IMR-90 (cell line): ENCODE measurements around the gene EHMT1. TPM values are rescaled to one million over a fixed set of nuclear protein-coding genes. Genes with fewer than 3 reads are reported as not detected.

ENCODE experiments used
- ATAC-seq: fragments of 200-7000 bp; cut with Tn5 transposase; 2 replicates; pipeline ENCODE4 v1.9.1; 2020; ENCODE audit warnings: low read depth, mild to moderate bottlenecking, moderate library complexity
- BruUV-seq: library from RNA; stranded (reverse); fragments of 400-500 nt; replicated peaks from 2 replicates; lab custom pipeline; 2021; lab: Mats Ljungman, UMichigan
- CTCF ChIA-PET: fragments of 300-600 bp; formaldehyde crosslinking; extraction: SDS; loops from one replicate; lab custom pipeline; 2021; ENCODE audit warnings: antibody characterized with exemption; lab: Yijun Ruan, JAX
- POLR2A ChIA-PET: fragments of 300-600 bp; sonication (Branson Sonifier 250); formaldehyde crosslinking; loops from one replicate; lab custom pipeline; 2022; ENCODE audit warnings: antibody characterized with exemption; ENCODE audit not compliant: unreplicated experiment; lab: Charles Lee
- DNase-seq: peaks from one replicate; pipeline ENCODE4 v3.0.0; 2013
- H2AFZ ChIP-seq: replicated peaks from 2 replicates; pipeline ENCODE3; 2013; ENCODE audit warnings: low read length, mild to moderate bottlenecking; ENCODE audit not compliant: poor library complexity
- H2AK5ac ChIP-seq: 2 replicates; pipeline ENCODE4 v1.6.1; 2013; ENCODE audit warnings: low read depth, low read length, inconsistent platforms
- H2AK9ac ChIP-seq: replicated peaks from 2 replicates; pipeline ENCODE3; 2013; ENCODE audit warnings: mild to moderate bottlenecking, low read depth, low read length, moderate library complexity; ENCODE audit not compliant: poor library complexity
- H2BK120ac ChIP-seq: 2 replicates; pipeline ENCODE4 v1.6.1; 2013; ENCODE audit warnings: low read depth, low read length, inconsistent platforms
- H2BK15ac ChIP-seq: 3 replicates; pipeline ENCODE4 v1.6.1; 2013; ENCODE audit warnings: low read depth, low read length, inconsistent platforms
- H2BK20ac ChIP-seq: 2 replicates; pipeline ENCODE4 v1.6.1; 2013; ENCODE audit warnings: low read depth, mild to moderate bottlenecking, inconsistent platforms, low read length, moderate library complexity
- H2BK5ac ChIP-seq: 2 replicates; pipeline ENCODE4 v1.6.1; 2013; ENCODE audit warnings: mild to moderate bottlenecking, low read depth, low read length, inconsistent platforms; ENCODE audit not compliant: poor library complexity, severe bottlenecking
- H3K14ac ChIP-seq: replicated peaks from 2 replicates; pipeline ENCODE4 v1.6.1; 2013; ENCODE audit warnings: low read depth, low read length, inconsistent platforms
- H3K18ac ChIP-seq: 2 replicates; pipeline ENCODE4 v1.6.1; 2013; ENCODE audit warnings: low read depth, low read length, control low read depth
- H3K23ac ChIP-seq: 2 replicates; pipeline ENCODE4 v1.6.1; 2013; ENCODE audit warnings: low read depth, low read length, inconsistent platforms
- H3K27ac ChIP-seq: 2 replicates; pipeline ENCODE4 v1.5.1; 2013; ENCODE audit warnings: mild to moderate bottlenecking, control low read depth, low read length; ENCODE audit not compliant: insufficient read depth
- H3K27me3 ChIP-seq: 2 replicates; pipeline ENCODE4 v1.6.1; 2013; ENCODE audit warnings: low read length; ENCODE audit not compliant: control insufficient read depth, insufficient read depth
- H3K36me3 ChIP-seq: 2 replicates; pipeline ENCODE4 v1.6.1; 2013; ENCODE audit warnings: low read length, mixed read lengths; ENCODE audit not compliant: control insufficient read depth, insufficient read depth
- H3K4ac ChIP-seq: 2 replicates; pipeline ENCODE4 v1.6.1; 2013; ENCODE audit warnings: low read depth, low read length, inconsistent platforms
- H3K4me1 ChIP-seq: 2 replicates; pipeline ENCODE4 v1.6.1; 2013; ENCODE audit warnings: low read length, mixed read lengths; ENCODE audit not compliant: control insufficient read depth, insufficient read depth
- H3K4me2 ChIP-seq: 2 replicates; pipeline ENCODE4 v1.6.1; 2013; ENCODE audit warnings: low read depth, mild to moderate bottlenecking, control low read depth, low read length, moderate library complexity
- H3K4me3 ChIP-seq: 2 replicates; pipeline ENCODE4 v1.5.1; 2013; ENCODE audit warnings: low read depth, mild to moderate bottlenecking, control low read depth, low read length, moderate library complexity; ENCODE audit not compliant: insufficient read depth
- H3K56ac ChIP-seq: 2 replicates; pipeline ENCODE4 v1.6.1; 2013; ENCODE audit warnings: low read length, inconsistent platforms; ENCODE audit not compliant: insufficient read depth; ENCODE audit errors: extremely low read depth
- H3K79me1 ChIP-seq, 2 experiments: 2 replicates each; pipeline ENCODE4 v1.6.1; 2013; ENCODE audit warnings: low read length in 2 of 2, inconsistent platforms in 1 of 2, low read depth in 1 of 2
- H3K9ac ChIP-seq: 2 replicates; pipeline ENCODE4 v1.6.1; 2013; ENCODE audit warnings: low read depth, low read length, control low read depth
- H3K9me1 ChIP-seq: 2 replicates; pipeline ENCODE4 v1.6.1; 2013; ENCODE audit warnings: low read length, inconsistent platforms; ENCODE audit not compliant: insufficient read depth
- H3K9me3 ChIP-seq: 2 replicates; pipeline ENCODE4 v1.6.1; 2013; ENCODE audit warnings: low read length; ENCODE audit not compliant: control insufficient read depth, insufficient read depth
- H4K20me1 ChIP-seq: 2 replicates; pipeline ENCODE4 v1.6.1; 2013; ENCODE audit warnings: low read length, inconsistent platforms; ENCODE audit not compliant: insufficient read depth
- H4K5ac ChIP-seq: 2 replicates; pipeline ENCODE4 v1.6.1; 2013; ENCODE audit warnings: mild to moderate bottlenecking, low read depth, low read length, control low read depth
- H4K8ac ChIP-seq, 2 experiments: 2 replicates each; pipeline ENCODE4 v1.6.1; 2013; ENCODE audit warnings: low read depth in 2 of 2, low read length in 2 of 2, control low read depth in 1 of 2, inconsistent platforms in 1 of 2
- H4K91ac ChIP-seq: 2 replicates; pipeline ENCODE4 v1.6.1; 2013; ENCODE audit warnings: low read depth, low read length, inconsistent platforms; ENCODE audit not compliant: insufficient read depth
- FOS ChIP-seq: fragments of 150-350 bp; IDR thresholded peaks from 2 replicates; pipeline ENCODE4 v1.6.1; 2016; ENCODE audit warnings: low read depth, low read length
- MAFK ChIP-seq: IDR thresholded peaks from 2 replicates; pipeline ENCODE4 v1.6.1; 2012; ENCODE audit warnings: low read depth, low read length, improper control_type of control experiment
- POLR2A ChIP-seq: IDR thresholded peaks from 2 replicates; pipeline ENCODE4 v1.6.1; 2012; ENCODE audit warnings: mild to moderate bottlenecking, low read depth, low read length
- RAD21 ChIP-seq: IDR thresholded peaks from 2 replicates; pipeline ENCODE4 v1.6.1; 2012; ENCODE audit warnings: low read length, improper control_type of control experiment
- SMC3 ChIP-seq: fragments of 150-350 bp; IDR thresholded peaks from 2 replicates; pipeline ENCODE4 v1.6.1; 2016; ENCODE audit warnings: low read depth, mild to moderate bottlenecking, antibody characterized with exemption, low read length, moderate library complexity
- WGBS, 2 experiments: methylation state at CpG; one replicate each; pipeline versions ENCODE4 v1.1.5 to v1.1.7; 2013; ENCODE audit warnings: missing lambda C conversion rate in 2 of 2; ENCODE audit not compliant: insufficient read length in 1 of 2; ENCODE audit errors: extremely low coverage in 2 of 2; 5-methylcytosine and 5-hydroxymethylcytosine counted together
- dilution Hi-C: fragments of 300-500 bp; cut with HindIII; formaldehyde crosslinking; loops from one replicate; pipeline ENCODE4 v1.14.3; 2018; ENCODE audit warnings: low sequenced_read_pairs; ENCODE audit not compliant: unreplicated experiment
- in situ Hi-C: fragments of 300-500 bp; cut with MboI; formaldehyde crosslinking; loops from 3 replicates; pipeline ENCODE4 v1.14.3; 2019; ENCODE audit warnings: low sequenced_read_pairs, inconsistent platforms, mixed read lengths
- intact Hi-C: fragments of 100-400 bp; cut with micrococcal nuclease; formaldehyde crosslinking; loops from 2 replicates; pipeline ENCODE4 v1.10.0; 2022
- polyA plus RNA-seq, 3 experiments: library from polyadenylated mRNA; depleted of rRNA; stranded (reverse); fragments of >200 nt; gene quantifications; 2 replicates each; pipeline ENCODE4 v1.2.3, GENCODE V29; 2012; ENCODE audit warnings: low replicate concordance in 1 of 3
- total RNA-seq: library from RNA; depleted of rRNA; stranded (reverse); fragments of >200 nt; gene quantifications from 2 replicates; pipeline ENCODE4 v1.2.3, GENCODE V29; 2012

EHMT1 gene
- total and polyA plus RNA-seq, 2 of the 4 experiments (the other 2 are of a cell fraction), result 32.8 to 35.1 TPM

DNA sequence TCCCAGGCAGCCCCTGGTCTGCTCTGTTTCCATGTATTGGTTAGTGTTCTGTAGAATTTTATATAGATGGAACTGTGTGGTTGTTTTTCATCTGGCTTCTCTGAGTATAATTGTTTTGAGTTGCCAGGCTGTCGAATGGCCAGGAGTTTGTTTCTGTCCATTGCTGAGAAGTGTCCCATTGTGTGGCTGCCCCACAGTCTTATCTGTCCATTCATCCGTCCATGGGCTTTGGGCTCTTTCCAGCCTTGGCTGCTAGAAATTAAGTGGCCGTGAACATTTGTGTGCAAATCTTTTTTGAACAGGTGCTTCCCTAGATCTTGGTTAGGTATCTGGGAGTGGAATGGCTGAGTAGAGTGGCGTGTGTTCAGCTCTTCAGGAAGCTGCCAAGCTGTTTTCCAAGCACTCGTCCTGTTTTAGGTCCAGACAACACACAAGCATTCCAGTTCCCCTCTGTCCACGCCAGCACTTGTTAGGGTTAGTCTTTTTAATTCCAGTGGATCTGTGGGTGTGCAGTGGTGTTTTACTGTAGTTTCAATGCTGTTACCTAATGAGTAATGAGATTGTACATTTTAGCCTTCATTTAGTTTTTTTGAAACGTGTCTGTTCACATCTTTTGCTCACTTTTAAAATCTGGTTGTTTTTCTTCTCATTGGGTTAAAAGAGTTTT, 136.6 kb downstream of the EHMT1 start:
- Histone ChIP-seq H2BK5ac (no peak overlapping the region), H3K79me1 (peaks cover 22 to 69% of the 10 kb centered on the region in 2 experiments), H4K91ac (no peak overlapping the region), H2BK120ac (no peak overlapping the region), H3K9me1 (peaks cover 23% of the 10 kb centered on the region), H2AK9ac (no peak overlapping the region), H3K56ac (no peak overlapping the region), H2BK20ac (no peak overlapping the region), H3K4me3 (no peak overlapping the region), H3K9ac (no peak overlapping the region), H3K4me1 (peaks cover 6% of the 10 kb centered on the region), H3K14ac (no peak overlapping the region), H3K27ac (no peak overlapping the region), H2BK15ac (no peak overlapping the region), H2AFZ (no peak overlapping the region), H3K36me3 (peaks cover 53% of the 10 kb centered on the region), H2AK5ac (no peak overlapping the region), H4K5ac (no peak overlapping the region), H3K4ac (no peak overlapping the region), H4K8ac (no peak overlapping the region), H3K9me3 (peaks cover 10% of the 10 kb centered on the region), H4K20me1 (0 out of 2 replicates have a peak, but pooled peaks cover 4% of the 10 kb centered on the region), H3K18ac (no peak overlapping the region), H3K23ac (no peak overlapping the region), H3K27me3 (no peaks in the 10 kb centered on the region), H3K4me2 (no peak overlapping the region)
- no TSS peak for BruUV-seq
- in situ Hi-C loops, result no loop called here
- ChIA-PET CTCF (no interaction called here), POLR2A (no interaction called here)
- WGBS, 2 experiments, result no CpG with 5 or more reads among the region's 7 CpGs
- dilution Hi-C loops, result no loop called here
- intact Hi-C loops, result no loop called here
- DNase-seq, result no peak
- TF ChIP-seq MAFK (no peak), POLR2A (no peak), FOS (no peak), RAD21 (no peak), SMC3 (no peak)
- ATAC-seq, result no peak
